ENCODE data around the gene PIK3R3.

PIK3R3 gene

GRCh38 chr1:46081206-46081605 is 51.2 kb downstream of the PIK3R3 start:
- H3K4me3 ChIP-seq (ENCODE audit: low read length) = no peak overlapping the region
- TF ChIP-seq CTCF (conservative IDR thresholded peaks at IDR 0.05; ENCODE audit: low read depth, low read length) = no peak
- DNase-seq (ENCODE audit: low read depth) = no peak

- no peak for TF ChIP-seq CTCF (conservative IDR thresholded peaks at IDR 0.05; ENCODE audit: low read depth, low read length)
- DNase-seq (ENCODE audit: low read depth) = no peak
- no peak overlapping the region for H3K4me3 ChIP-seq (ENCODE audit: low read length)
These were observed 52.2 kb downstream of the PIK3R3 start for GRCh38 chr1:46080257-46080656.

- TF ChIP-seq CTCF (conservative IDR thresholded peaks at IDR 0.05; ENCODE audit: low read depth, low read length) = no peak
- no peak overlapping the region for H3K4me3 ChIP-seq (ENCODE audit: low read length)
- DNase-seq (ENCODE audit: low read depth) = no peak
These were observed 54.8 kb downstream of the PIK3R3 start for GRCh38 chr1:46077644-46078043.

- no peak for TF ChIP-seq CTCF (conservative IDR thresholded peaks at IDR 0.05; ENCODE audit: low read depth, low read length)
- no peak overlapping the region for H3K4me3 ChIP-seq (ENCODE audit: low read length)
- no peak for DNase-seq (ENCODE audit: low read depth)
These were observed 56.1 kb downstream of the PIK3R3 start for GRCh38 chr1:46076343-46076742.

DNA sequence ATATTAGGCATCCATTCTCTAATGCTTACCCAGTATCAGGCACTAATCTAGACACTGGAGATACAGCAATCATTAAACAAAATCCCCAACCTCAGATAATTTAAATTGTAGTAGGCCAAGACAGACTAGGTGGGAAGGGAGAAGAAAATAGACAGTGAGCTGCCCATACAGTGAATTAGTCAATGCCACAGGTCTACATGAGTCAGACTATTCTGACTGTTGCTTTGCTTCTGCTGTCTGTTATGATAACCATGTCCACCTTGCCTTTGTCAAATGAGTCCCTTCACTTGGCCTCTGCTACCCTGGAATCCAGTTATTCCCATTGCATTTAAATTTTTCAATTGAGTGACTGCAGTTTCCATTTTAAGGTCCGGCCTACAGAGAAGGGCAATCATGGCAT is 59.5 kb downstream of the PIK3R3 start:
- no peak for TF ChIP-seq CTCF (conservative IDR thresholded peaks at IDR 0.05; ENCODE audit: low read depth, low read length)
- H3K4me3 ChIP-seq (ENCODE audit: low read length) = no peak overlapping the region
- DNase-seq (ENCODE audit: low read depth) = no peak

- no peak for DNase-seq (ENCODE audit: low read depth)
- no peak overlapping the region for H3K4me3 ChIP-seq (ENCODE audit: low read length)
- no peak for TF ChIP-seq CTCF (conservative IDR thresholded peaks at IDR 0.05; ENCODE audit: low read depth, low read length)
These were observed 62.1 kb downstream of the PIK3R3 start for GRCh38 chr1:46070164-46070814.

- no peak overlapping the region for H3K4me3 ChIP-seq (ENCODE audit: low read length)
- no peak for TF ChIP-seq CTCF (conservative IDR thresholded peaks at IDR 0.05; ENCODE audit: low read depth, low read length)
- DNase-seq (ENCODE audit: low read depth) = no peak
These were observed 63.9 kb downstream of the PIK3R3 start for GRCh38 chr1:46068525-46068924.
